ENCODE results near the gene TRANK1. TPM values are rescaled to one million over a fixed set of nuclear protein-coding genes. Genes with fewer than 3 reads are reported as not detected.

TRANK1 gene
- total and polyA plus RNA-seq, 2 of the 8 experiments (the other 6 are each of a cell fraction or from before 2014, with no cell fraction given) = 2.9 to 8.8 TPM

- Histone ChIP-seq H3K4me2 (ENCODE audit: insufficient read depth in 1 of 2, low read depth in 2 of 2, low read length in 2 of 2) (no peak overlapping the region), H3K9ac (replicated peaks in 1 of 4; ENCODE audit: extremely low read depth in 1 of 4, low read depth in 3 of 4, low read length in 3 of 4) (no peak overlapping the region), H3K4me3 (ENCODE audit: extremely low read depth in 1 of 4, insufficient read depth in 2 of 4, low read depth in 3 of 4, low read length in 4 of 4) (no peak overlapping the region), H3K23me2 (ENCODE audit: low read depth, low read length) (no peaks in the 10 kb centered on the region), H4K91ac (replicated peaks; ENCODE audit: insufficient read length, low read length) (no peak overlapping the region), H3K14ac (ENCODE audit: insufficient read length) (no peak overlapping the region), H3K36me3 (ENCODE audit: control insufficient read depth in 2 of 4, insufficient read depth in 4 of 4, low read length in 3 of 4) (no peaks in the 10 kb centered on the region), H2BK5ac (ENCODE audit: low read depth, low read length) (no peak overlapping the region), H3K4me1 (replicated peaks in 1 of 4; ENCODE audit: control insufficient read depth in 3 of 4, insufficient read depth in 4 of 4, low read length in 3 of 4) (no peaks in the 10 kb centered on the region; a peak in 2 of 7 replicates), H3K27ac (ENCODE audit: low read depth, low read length) (no peak overlapping the region), H3K23ac (ENCODE audit: insufficient read length) (no peak overlapping the region), H3K18ac (ENCODE audit: extremely low read depth, low read length) (no peak overlapping the region), H4K5ac (ENCODE audit: insufficient read length, low read depth, low read length) (no peak overlapping the region), H3K56ac (replicated peaks; ENCODE audit: insufficient read length, low read depth, low read length) (no peak overlapping the region), H2AFZ (ENCODE audit: low read length) (no peak overlapping the region), H3K4ac (replicated peaks; ENCODE audit: insufficient read length, low read depth, low read length) (no peak overlapping the region), H3K79me2 (ENCODE audit: control insufficient read depth in 1 of 2, insufficient read depth in 2 of 2, low read length in 2 of 2) (no peaks in the 10 kb centered on the region), H2BK120ac (replicated peaks; ENCODE audit: low read depth, low read length) (no peak overlapping the region), H3K27me3 (replicated peaks in 1 of 4; ENCODE audit: control insufficient read depth in 3 of 4, extremely low read depth in 1 of 4, insufficient read depth in 3 of 4, low read length in 3 of 4) (no peaks in the 10 kb centered on the region), H2AK5ac (ENCODE audit: low read depth, low read length) (no peak overlapping the region), H2BK15ac (ENCODE audit: low read length) (no peak overlapping the region), H3K9me3 (ENCODE audit: insufficient read depth in 2 of 2, low read depth in 1 of 2, low read length in 1 of 2) (no peaks in the 10 kb centered on the region), H4K20me1 (replicated peaks in 1 of 2; ENCODE audit: control insufficient read depth in 1 of 2, insufficient read depth in 2 of 2, low read length in 2 of 2) (no peaks in the 10 kb centered on the region), H2BK12ac (ENCODE audit: low read depth, low read length) (no peak overlapping the region), H2BK20ac (ENCODE audit: low read length) (no peak overlapping the region), H3K79me1 (ENCODE audit: low read depth, low read length) (no peaks in the 10 kb centered on the region), H4K8ac (ENCODE audit: extremely low read depth, insufficient read depth, low read length) (no peak overlapping the region)
- DNase-seq (ENCODE audit: low read depth in 1 of 2, low spot score in 2 of 2) (no peak), FAIRE-seq (no peak)
- WGBS, 2 experiments (ENCODE audit: extremely low coverage in 1 of 2, insufficient coverage in 1 of 2, insufficient read length in 1 of 2, insufficient replicate concordance in 2 of 2, low coverage in 1 of 2, low lambda C conversion rate in 2 of 2, missing lambda C conversion rate in 1 of 2) = 95% methylated on average over 9 of the region's 9 CpGs; no CpG with 5 or more reads in 1 of the 2 experiments
- ChIA-PET POLR2A (ENCODE audit: partially characterized antibody) (no interaction called here), CTCF (ENCODE audit: partially characterized antibody) (interaction anchor here (0.6 to 10.8 kb wide), 27 partner anchors 7 to 87 kb away, joined by 3 to 106 read pairs (median 5); no protein-coding TSS in a partner anchor)
- TF ChIP-seq HDAC6 (IDR thresholded peaks at IDR 0.05; ENCODE audit: low read depth, low read length) = no peak
- TF ChIP-seq EGR1 (IDR thresholded peaks at IDR 0.05; ENCODE audit: borderline replicate concordance, low read depth, low read length) = no peak
- no peak for TF ChIP-seq JUND (IDR thresholded peaks at IDR 0.05; ENCODE audit: low read length)
- no peak for TF ChIP-seq SIRT6 (IDR thresholded peaks at IDR 0.05; ENCODE audit: low read length)
- no peak for TF ChIP-seq RBBP5 (IDR thresholded peaks at IDR 0.05; ENCODE audit: borderline replicate concordance, low read depth, low read length)
- no peak for TF ChIP-seq EZH2 (IDR thresholded peaks at IDR 0.05; ENCODE audit: low read depth, low read length, severe bottlenecking)
- TF ChIP-seq, protein P1, sequence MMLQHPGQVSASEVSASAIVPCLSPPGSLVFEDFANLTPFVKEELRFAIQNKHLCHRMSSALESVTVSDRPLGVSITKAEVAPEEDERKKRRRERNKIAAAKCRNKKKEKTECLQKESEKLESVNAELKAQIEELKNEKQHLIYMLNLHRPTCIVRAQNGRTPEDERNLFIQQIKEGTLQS (IDR thresholded peaks at IDR 0.05; ENCODE audit: insufficient read depth, low read depth, low read length) = no peak
- TF ChIP-seq FOSL1 (IDR thresholded peaks at IDR 0.05; ENCODE audit: insufficient read depth, low read depth, low read length) = no peak
- TF ChIP-seq POU5F1 (IDR thresholded peaks at IDR 0.05; ENCODE audit: low read depth, low read length) = no peak
- TF ChIP-seq CHD1 (IDR thresholded peaks at IDR 0.05; ENCODE audit: low read depth, low read length) = no peak
- TF ChIP-seq, protein P2, sequence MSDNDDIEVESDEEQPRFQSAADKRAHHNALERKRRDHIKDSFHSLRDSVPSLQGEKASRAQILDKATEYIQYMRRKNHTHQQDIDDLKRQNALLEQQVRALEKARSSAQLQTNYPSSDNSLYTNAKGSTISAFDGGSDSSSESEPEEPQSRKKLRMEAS (IDR thresholded peaks at IDR 0.05) = no peak
- no peak for TF ChIP-seq PHF8 (conservative IDR thresholded peaks at IDR 0.05; ENCODE audit: low read depth, low read length)
- TF ChIP-seq POLR2AphosphoS5 (IDR thresholded peaks at IDR 0.05; ENCODE audit: low read depth, low read length) = no peak
- TF ChIP-seq JUN (IDR thresholded peaks at IDR 0.05; ENCODE audit: low read depth, low read length) = no peak
- TF ChIP-seq RXRA (IDR thresholded peaks at IDR 0.05; ENCODE audit: insufficient read depth, low read depth, low read length) = no peak
Measured at GRCh38 chr3:36815375-36815774, 129.5 kb downstream of the TRANK1 start.

All from H1 (cell line).